Muscle layer of colon (tissue), 2 donors: ENCODE measurements around the gene HOXC12.

Experiments used
- H3K27ac ChIP-seq: one replicate; pipeline ENCODE4 v1.7.0; 2013; ENCODE audit warnings: low read depth, mild to moderate bottlenecking, low read length, moderate library complexity
- H3K27me3 ChIP-seq, 2 donors: one replicate each; pipeline ENCODE4 v1.7.0; 2013; ENCODE audit warnings: low read length in 2 of 2, mild to moderate bottlenecking in 2 of 2; ENCODE audit not compliant: insufficient read depth in 2 of 2, control insufficient read depth in 1 of 2
- H3K36me3 ChIP-seq: one replicate; pipeline ENCODE4 v1.7.0; 2013; ENCODE audit warnings: mild to moderate bottlenecking, low read length; ENCODE audit not compliant: insufficient read depth
- H3K4me1 ChIP-seq: one replicate; pipeline ENCODE4 v1.7.0; 2013; ENCODE audit warnings: mild to moderate bottlenecking, low read length; ENCODE audit not compliant: insufficient read depth
- H3K4me3 ChIP-seq, 2 donors: one replicate each; pipeline ENCODE4 v1.7.0; 2013; ENCODE audit warnings: low read length in 2 of 2, low read depth in 1 of 2, mild to moderate bottlenecking in 1 of 2, moderate library complexity in 1 of 2
- H3K9ac ChIP-seq: one replicate; pipeline ENCODE4 v1.7.0; 2013; ENCODE audit warnings: low read length
- H3K9me3 ChIP-seq: one replicate; pipeline ENCODE4 v1.7.0; 2013; ENCODE audit warnings: mild to moderate bottlenecking, low read length
- donor health status: abdominal sarcoma.
- donor health status: Adenocarcinoma of cecum.

Gene HOXC12, protein sequence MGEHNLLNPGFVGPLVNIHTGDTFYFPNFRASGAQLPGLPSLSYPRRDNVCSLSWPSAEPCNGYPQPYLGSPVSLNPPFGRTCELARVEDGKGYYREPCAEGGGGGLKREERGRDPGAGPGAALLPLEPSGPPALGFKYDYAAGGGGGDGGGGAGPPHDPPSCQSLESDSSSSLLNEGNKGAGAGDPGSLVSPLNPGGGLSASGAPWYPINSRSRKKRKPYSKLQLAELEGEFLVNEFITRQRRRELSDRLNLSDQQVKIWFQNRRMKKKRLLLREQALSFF

DNA sequence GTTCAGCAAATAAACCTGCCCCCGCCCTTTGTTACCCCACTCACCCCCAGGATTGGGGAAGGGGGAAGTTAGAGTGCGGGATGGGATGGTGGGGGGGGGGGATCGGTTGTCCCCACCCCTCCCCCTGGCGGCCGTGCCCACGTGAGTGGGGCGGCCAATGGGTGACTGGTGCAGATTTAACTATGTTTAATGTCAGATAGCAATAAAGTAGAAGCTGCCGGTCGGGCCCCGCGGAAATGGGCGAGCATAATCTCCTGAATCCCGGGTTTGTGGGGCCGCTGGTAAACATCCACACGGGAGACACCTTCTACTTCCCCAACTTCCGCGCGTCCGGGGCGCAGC, at the start of gene HOXC12:
Gene HOXC12 (plus strand): TSS at position 210 of the 342 bp plus-strand sequence. CDS start 27 bp downstream, at position 237.
- Histone ChIP-seq H3K27ac (no peak within 1 kb of the TSS), H3K27me3 (peaks cover 92 to 98% of the 10 kb centered on the region in 2 donors), H3K9ac (no peak within 1 kb of the TSS), H3K4me1 (peaks cover 6% of the 10 kb centered on the region), H3K4me3 (no peak within 1 kb of the TSS), H3K36me3 (no peaks in the 10 kb centered on the region), H3K9me3 (no peaks in the 10 kb centered on the region)

DNA sequence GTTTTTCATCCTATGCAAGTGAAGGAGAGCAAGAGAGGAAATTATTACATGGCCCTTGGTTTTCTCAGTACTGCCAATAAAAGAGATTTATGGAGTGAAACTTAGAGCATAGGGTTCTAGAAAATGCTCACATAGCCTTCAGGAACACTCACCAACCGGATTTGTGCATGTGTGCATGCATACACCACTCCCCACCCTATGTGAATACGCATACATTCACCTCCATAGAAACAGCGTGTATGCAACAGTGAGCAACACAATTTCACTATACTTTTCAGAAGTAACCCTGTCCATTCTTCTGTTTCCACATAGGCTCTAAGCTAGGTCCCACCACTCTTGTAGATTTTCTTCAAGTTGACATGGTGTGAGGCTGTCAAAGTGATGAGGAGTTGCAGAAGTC, 47.6 kb upstream of the HOXC12 start:
- H3K27ac ChIP-seq = no peak overlapping the region
- peaks cover 6 to 10% of the 10 kb centered on the region in 2 donors for H3K27me3 ChIP-seq
- H3K9me3 ChIP-seq = no peaks in the 10 kb centered on the region
- H3K4me3 ChIP-seq = no peak overlapping the region
- no peaks in the 10 kb centered on the region for H3K4me1 ChIP-seq
- no peaks in the 10 kb centered on the region for H3K36me3 ChIP-seq
- no peak overlapping the region for H3K9ac ChIP-seq

DNA sequence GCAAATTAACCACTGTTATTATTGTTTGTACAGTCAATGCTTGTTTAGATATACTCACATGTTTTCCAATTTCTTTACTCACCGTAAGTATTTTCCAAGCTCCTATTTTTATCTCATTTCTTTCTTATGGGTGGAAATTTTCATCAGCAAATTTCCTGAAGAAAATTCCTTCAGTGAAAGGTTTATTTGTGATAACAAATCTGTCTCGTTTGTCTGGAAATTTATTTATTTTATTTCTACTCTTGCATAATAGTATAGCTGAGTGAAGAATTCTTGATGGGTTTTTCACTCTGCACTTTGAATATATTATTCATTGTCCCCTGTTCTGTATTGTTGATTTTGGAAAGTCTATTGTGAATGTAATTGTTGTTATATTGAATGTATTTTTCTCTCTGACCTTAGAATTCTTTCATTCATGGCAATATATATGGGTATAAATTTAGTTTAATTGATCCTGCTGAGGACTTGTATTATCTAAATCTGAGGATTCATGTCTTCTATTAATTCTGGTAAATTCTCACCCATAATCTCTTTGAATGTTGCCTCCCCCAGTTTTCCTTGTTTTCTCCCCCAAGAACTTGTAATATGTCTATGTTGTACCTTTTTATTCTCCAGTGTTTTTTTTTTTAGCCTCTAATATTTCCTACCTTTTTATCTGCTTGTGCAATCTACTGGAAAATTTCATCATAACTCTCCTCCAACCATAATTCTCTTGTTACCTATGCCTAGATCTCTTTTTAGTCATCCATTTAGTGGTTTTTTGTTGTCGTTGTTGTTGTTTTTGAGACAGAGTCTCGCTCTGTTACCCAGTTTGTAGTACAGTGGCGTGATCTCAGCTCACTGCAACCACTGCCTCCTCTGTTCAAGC, 37.7 kb upstream of the HOXC12 start:
- no peaks in the 10 kb centered on the region for H3K9me3 ChIP-seq
- no peak overlapping the region for H3K4me3 ChIP-seq
- no peaks in the 10 kb centered on the region for H3K36me3 ChIP-seq
- no peak overlapping the region for H3K27ac ChIP-seq
- H3K9ac ChIP-seq = no peak overlapping the region
- H3K4me1 ChIP-seq = no peaks in the 10 kb centered on the region
- H3K27me3 ChIP-seq = peaks cover 16 to 26% of the 10 kb centered on the region in 2 donors

DNA sequence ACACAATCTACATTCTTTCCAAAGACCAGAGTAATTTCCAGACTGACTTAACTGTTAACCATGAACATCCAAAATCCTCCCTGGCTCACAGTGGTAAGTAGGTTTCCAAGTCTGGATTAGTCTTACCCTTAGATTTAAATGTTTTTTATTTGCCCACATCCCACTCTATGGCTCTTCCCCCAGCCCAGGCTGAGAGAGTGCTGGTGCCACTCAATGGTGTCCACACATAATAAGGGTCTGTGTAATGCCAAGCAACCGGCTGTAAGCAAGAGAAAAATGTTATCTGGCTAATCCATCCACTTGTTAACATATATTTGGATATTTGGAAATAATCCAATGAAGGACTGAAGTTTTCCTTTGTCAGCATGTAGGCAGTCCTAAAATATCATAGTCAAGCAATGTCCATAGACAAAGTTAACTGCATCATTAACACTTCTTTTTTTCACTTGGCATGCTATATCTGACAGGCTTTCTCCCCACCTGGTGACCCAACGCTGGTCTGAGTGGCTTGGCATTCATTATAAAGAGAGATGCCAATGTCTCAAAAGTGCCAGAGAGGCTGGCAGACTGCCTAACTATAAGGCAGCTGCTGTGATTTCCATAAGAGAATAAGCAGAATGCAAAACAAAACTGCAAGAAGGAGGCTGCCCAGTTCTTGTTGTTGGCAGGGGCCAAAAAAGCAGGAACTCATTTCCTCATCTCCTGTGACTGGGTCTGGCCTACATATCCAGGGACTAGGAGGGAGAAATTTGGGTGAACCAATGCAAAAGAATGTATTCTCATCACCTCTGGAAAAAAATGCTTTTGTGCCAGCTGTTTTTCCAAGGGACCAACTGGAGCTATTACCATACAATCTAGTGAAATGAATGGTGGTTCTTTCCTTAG, 29.9 kb upstream of the HOXC12 start:
- no peak overlapping the region for H3K4me3 ChIP-seq
- H3K9ac ChIP-seq = no peak overlapping the region
- no peaks in the 10 kb centered on the region for H3K9me3 ChIP-seq
- H3K27me3 ChIP-seq = peaks cover 57 to 61% of the 10 kb centered on the region in 2 donors
- H3K4me1 ChIP-seq = no peaks in the 10 kb centered on the region
- no peaks in the 10 kb centered on the region for H3K36me3 ChIP-seq
- no peak overlapping the region for H3K27ac ChIP-seq

DNA sequence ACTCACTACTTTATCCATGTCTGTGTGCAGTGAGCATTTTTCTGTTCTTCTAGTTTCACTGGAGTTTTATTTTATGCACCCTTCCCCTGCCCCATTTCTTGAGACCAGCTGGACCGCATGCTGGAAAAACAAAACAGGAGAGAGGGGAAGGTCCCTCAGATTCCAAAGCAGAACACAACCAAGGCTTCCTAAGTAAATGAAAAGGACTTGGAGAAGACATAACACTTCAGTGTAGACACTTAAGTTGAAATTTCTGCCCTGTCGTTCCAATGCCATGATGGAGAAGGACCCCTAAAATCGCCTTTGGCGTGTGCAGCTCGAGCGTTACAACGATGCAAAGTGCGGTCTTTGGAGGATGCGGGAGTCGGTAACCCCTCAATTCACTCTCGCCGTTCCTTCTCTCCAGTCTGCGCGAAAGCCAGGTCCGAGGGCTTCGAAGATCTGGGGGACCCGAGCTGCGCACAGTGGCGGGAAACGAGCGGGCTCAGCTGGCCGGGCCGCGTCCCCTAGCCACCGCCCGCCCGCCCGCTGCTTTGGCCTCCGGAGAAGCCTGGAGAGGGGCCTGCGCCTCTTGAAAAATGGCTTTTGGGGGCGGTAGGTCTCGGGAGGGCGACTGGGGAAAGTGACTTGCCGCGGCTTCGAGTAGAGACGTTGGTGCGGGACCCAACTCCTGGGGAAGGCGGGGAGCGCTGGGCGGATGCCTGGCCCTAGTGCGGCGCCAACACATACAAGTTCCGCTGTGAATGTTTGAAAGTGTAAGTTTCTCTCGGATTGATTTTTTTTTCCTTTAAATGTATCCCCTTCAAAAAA, 27.3 kb upstream of the HOXC12 start:
- no peaks in the 10 kb centered on the region for H3K4me1 ChIP-seq
- H3K27ac ChIP-seq = no peak overlapping the region
- no peak overlapping the region for H3K4me3 ChIP-seq
- peaks cover 78 to 80% of the 10 kb centered on the region in 2 donors for H3K27me3 ChIP-seq
- H3K9ac ChIP-seq = no peak overlapping the region
- H3K9me3 ChIP-seq = no peaks in the 10 kb centered on the region
- no peaks in the 10 kb centered on the region for H3K36me3 ChIP-seq

DNA sequence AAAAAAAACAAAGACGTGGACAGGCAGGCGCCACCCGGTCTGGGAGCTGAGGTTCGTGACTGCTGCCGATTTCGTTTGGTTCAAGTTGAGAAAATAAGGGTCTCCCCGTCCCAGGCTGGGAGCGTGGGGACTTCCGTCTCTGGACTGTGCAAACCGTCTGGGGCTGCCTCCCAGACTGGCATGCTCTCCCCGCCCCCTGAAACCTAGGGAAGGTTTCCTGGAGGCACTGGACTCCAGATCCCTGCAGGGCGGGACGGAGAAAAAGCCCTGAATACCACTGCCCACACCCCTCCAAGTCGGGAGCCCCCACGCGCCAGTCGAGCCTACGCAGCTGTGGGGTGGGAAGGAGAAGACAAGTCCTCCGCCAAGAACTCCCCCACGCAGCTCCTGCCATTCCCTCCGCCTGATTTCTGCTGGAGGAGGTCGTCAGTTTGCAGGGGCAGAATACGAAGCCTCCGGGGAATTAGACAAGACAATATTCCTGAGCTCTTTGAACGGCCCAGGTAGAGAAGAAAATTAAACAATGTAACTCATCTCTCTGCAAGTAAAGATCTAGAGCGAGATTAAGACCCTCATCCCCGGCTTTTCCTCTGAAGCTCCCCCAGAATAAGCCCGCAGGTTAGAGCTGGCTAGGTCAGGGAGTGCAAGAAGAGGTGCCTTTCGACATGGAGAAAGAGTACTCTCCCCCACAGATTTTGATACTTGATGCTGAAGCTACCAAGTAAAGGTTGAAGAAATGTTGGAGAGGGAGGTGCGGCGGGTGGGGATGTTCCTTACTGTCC, 26.5 kb upstream of the HOXC12 start:
- Histone ChIP-seq H3K4me1 (no peaks in the 10 kb centered on the region), H3K27me3 (peaks cover 80 to 88% of the 10 kb centered on the region in 2 donors)

DNA sequence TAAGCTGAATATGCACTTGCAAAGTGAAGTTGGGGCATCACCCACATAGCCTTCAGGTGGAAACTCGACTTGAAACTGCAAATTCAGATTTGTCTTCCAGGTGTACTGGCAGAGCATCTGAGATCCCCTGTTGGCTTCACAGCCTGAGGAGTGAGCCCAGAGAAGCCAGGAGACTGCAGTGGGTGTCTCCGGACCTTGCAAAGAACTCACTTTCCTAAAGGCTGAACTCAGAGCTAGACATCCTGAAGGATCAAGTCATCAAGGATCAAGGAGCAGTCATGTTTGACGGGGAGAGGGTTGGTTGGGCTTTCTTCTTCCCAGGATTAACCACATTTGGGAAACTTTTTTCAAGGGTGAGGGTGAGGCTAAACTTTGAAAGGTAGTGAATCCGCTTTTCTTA, 25.2 kb upstream of the HOXC12 start:
- no peaks in the 10 kb centered on the region for H3K9me3 ChIP-seq
- peaks cover 86 to 88% of the 10 kb centered on the region in 2 donors for H3K27me3 ChIP-seq
- H3K27ac ChIP-seq = no peak overlapping the region
- H3K4me3 ChIP-seq = no peak overlapping the region
- no peaks in the 10 kb centered on the region for H3K36me3 ChIP-seq
- H3K4me1 ChIP-seq = no peaks in the 10 kb centered on the region
- no peak overlapping the region for H3K9ac ChIP-seq

More for the DNA sequence above, 26.5 kb upstream of the HOXC12 start:
- Histone ChIP-seq H3K4me3 (no peak overlapping the region), H3K36me3 (no peaks in the 10 kb centered on the region), H3K27ac (no peak overlapping the region), H3K9me3 (no peaks in the 10 kb centered on the region), H3K9ac (no peak overlapping the region)

DNA sequence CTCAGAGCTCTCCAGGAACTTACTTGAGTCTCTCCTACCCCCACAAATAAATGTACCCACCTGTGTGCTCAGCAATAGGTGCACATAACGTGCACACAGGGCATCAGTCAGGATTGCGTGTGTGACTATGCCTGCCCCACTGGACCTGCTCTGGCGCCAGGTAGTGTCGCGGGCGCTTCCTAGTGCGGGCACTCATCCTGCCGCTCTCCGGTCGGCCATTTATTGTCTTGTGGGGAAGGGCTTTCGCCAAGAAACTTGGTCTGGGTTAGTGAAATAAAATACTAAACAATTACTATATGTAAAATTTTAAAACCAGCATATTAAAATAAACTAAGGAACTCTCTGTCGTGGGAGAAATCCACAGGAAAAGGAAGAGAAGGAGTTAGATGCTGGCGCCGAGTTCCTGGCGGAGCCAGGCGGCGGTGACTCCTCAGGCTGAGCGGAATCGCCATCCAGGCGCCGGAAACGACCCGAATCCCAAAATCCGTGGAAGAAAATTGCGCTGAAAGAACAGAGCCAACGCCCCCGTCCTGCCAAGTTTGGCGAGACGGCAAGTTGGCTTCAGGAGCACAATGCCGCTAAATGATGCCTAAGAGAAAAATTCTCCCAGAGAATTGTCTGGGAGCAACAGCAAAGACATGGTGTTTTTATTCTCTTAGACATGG, 24.0 kb upstream of the HOXC12 start:
- no peaks in the 10 kb centered on the region for H3K9me3 ChIP-seq
- H3K4me1 ChIP-seq = peaks cover 5% of the 10 kb centered on the region
- H3K4me3 ChIP-seq = no peak overlapping the region
- H3K36me3 ChIP-seq = no peaks in the 10 kb centered on the region
- H3K9ac ChIP-seq = no peak overlapping the region
- H3K27me3 ChIP-seq = peaks cover 88 to 98% of the 10 kb centered on the region in 2 donors
- no peak overlapping the region for H3K27ac ChIP-seq

DNA sequence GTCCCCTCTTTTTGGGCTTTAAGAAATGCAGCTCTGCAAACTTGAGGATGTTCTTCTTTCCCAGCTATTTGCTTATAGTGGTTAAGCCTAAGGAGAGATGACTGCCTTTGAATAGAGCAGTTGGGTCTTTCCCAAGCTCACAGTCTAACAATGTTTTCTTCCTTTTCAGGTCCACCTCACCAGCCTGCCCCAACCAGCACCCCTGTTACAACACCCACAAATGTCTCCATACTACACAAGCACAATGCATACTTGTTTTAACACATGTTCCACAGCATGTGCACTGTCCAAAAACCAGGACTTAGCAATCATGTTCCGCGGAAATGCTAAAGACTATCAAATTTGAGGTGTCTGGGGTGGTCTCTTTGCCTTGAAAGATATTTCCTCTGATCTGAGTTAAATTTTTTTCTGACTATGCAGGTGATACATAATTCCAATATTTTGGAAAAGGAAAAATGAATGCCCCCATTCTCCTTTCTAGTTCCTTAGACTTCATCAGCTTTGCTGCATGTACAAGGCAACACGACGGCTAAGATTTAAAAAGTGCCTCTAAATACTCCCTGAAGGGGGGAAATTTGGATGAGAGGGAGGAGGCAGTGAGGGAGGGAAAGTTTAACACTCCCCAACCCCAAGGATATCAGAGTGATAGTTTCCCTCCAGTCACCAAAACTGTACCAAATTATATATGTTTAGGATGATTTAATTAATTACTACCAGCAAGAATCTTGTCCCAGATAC, 22.7 kb upstream of the HOXC12 start:
- no peak overlapping the region for H3K4me3 ChIP-seq
- peaks cover 88 to 98% of the 10 kb centered on the region in 2 donors for H3K27me3 ChIP-seq
- H3K27ac ChIP-seq = no peak overlapping the region
- no peaks in the 10 kb centered on the region for H3K36me3 ChIP-seq
- no peak overlapping the region for H3K9ac ChIP-seq
- peaks cover 6% of the 10 kb centered on the region for H3K4me1 ChIP-seq
- H3K9me3 ChIP-seq = no peaks in the 10 kb centered on the region
